Esophagus squamous epithelium (tissue), 5 donors: ENCODE measurements around the gene SLC10A7. TPM values are rescaled to one million over a fixed set of nuclear protein-coding genes. Genes with fewer than 3 reads are reported as not detected.

Experiments used
- DNase-seq: peaks from one replicate; lab custom pipeline; 2025; lab: John Stamatoyannopoulos, UW
- H3K27ac ChIP-seq, 4 donors: fragments of 200-600 bp; sonication (generic); one replicate each; pipeline ENCODE4 v1.5.1; 2016 to 2019; ENCODE audit warnings: mild to moderate bottlenecking in 1 of 4
- H3K27me3 ChIP-seq, 4 donors: fragments of 200-600 bp; sonication (generic); 1 replicate in 3 of 4; 2 replicates in 1 of 4; pipeline versions ENCODE4 v1.5.1 to v1.6.0; 2017 to 2021; ENCODE audit warnings: antibody characterized with exemption in 1 of 4
- H3K36me3 ChIP-seq, 3 donors: fragments of 200-600 bp; sonication (generic); one replicate each; pipeline ENCODE4 v1.5.1; 2016 to 2019
- H3K4me1 ChIP-seq, 3 donors: fragments of 200-600 bp; sonication (generic); one replicate each; pipeline ENCODE4 v1.5.1; 2017 to 2019
- H3K4me3 ChIP-seq, 4 donors: fragments of 200-600 bp; sonication (generic); 1 replicate in 3 of 4; 2 replicates in 1 of 4; pipeline ENCODE4 v1.5.1; 2016 to 2019; ENCODE audit warnings: mild to moderate bottlenecking in 2 of 4, moderate library complexity in 1 of 4
- H3K9me3 ChIP-seq, 3 donors: fragments of 200-600 bp; sonication (generic); one replicate each; pipeline ENCODE4 v1.5.1; 2016 to 2019
- CTCF ChIP-seq, 6 experiments: fragments of 450-650 bp in 4 of 6; fragments of 200-600 bp in 2 of 6; sonication (generic) in 2 of 6; IDR thresholded peaks; one replicate each; pipeline ENCODE4 v1.5.1; 2016 to 2019; ENCODE audit warnings: antibody characterized with exemption in 6 of 6, mild to moderate bottlenecking in 4 of 6, moderate library complexity in 4 of 6
- POLR2A ChIP-seq, 4 donors: fragments of 450-650 bp; IDR thresholded peaks; one replicate each; pipeline ENCODE4 v1.6.1; 2017; ENCODE audit warnings: antibody characterized with exemption in 4 of 4, mild to moderate bottlenecking in 4 of 4, moderate library complexity in 3 of 4
- WGBS, 2 donors: methylation state at CpG; one replicate each; pipeline ENCODE4 v1.1.5; 2018; 5-methylcytosine and 5-hydroxymethylcytosine counted together
- intact Hi-C: fragments of 100-400 bp; cut with DNase I; formaldehyde crosslinking; loops from one replicate; pipeline ENCODE4 v1.15.0; 2022
- total RNA-seq, 4 donors: library from RNA; depleted of rRNA; stranded (reverse); fragments of >200 nt; gene quantifications; one replicate each; pipeline ENCODE4 v1.1.0, GENCODE V29; 2016
- donor health status: DM: yes; HTN: yes; CAD: no.

SLC10A7 gene
- total RNA-seq, 4 donors from 2014 or later, result 9.7 to 23.5 (median 13.5) TPM

DNA sequence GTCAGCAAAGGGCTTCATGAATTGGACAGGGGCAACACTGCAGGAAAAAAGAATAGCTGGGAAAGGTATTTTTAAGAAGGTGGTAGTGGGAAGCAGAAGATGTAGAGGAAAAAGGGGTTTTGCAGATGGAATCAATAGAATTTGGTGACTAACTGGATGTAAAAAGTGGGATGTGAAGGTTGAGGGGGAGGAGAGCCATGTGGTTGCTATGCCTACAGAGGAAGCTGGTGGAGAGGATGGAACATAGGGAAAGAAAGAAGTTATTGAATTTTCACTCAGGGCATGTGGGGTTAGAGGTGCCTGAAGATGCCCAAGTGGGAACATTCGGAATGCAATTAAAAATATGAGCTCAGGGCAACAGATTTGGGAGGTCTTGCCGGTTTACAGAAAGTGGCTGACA lies 274.4 kb downstream of the SLC10A7 start:
- Histone ChIP-seq H3K27me3 (no peaks in the 10 kb centered on the region), H3K36me3 (no peaks in the 10 kb centered on the region), H3K9me3 (no peaks in the 10 kb centered on the region), H3K27ac (no peak overlapping the region), H3K4me3 (no peak overlapping the region), H3K4me1 (peaks cover 0 to 47% (median 19%) of the 10 kb centered on the region in 3 donors)
- WGBS, 2 donors, result 45 to 67% methylated on average over 2 of the region's 2 CpGs
- intact Hi-C loops, result no loop called here
- DNase-seq, result no peak
- TF ChIP-seq CTCF (IDR thresholded peaks at IDR 0.05), result no peak
- TF ChIP-seq POLR2A (IDR thresholded peaks at IDR 0.05), result no peak

DNA sequence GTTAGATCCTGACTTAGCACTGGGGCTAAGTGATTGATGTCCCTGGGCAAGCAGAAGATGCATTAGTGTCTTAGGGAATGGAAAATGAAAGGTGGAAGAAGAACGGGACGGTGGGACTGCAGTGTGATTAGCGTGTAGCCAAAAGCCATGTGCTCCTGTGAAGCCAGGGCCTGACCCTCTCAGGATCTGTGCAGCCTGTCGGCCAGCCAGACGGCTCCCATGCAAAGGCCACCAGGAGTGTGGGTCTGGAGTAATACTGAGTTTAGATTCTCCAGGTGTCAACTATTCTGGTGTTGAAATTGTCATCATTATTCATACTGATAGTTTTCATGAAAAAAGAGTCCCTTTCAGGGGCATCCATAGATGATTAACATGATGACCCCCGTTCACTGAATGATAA lies 275.4 kb downstream of the SLC10A7 start:
- H3K36me3 ChIP-seq, result no peaks in the 10 kb centered on the region
- H3K9me3 ChIP-seq, result no peaks in the 10 kb centered on the region
- no peak overlapping the region for H3K4me3 ChIP-seq
- TF ChIP-seq CTCF (IDR thresholded peaks at IDR 0.05), result no peak
- TF ChIP-seq POLR2A (IDR thresholded peaks at IDR 0.05), result no peak
- H3K4me1 ChIP-seq, result peaks cover 5 to 57% (median 28%) of the 10 kb centered on the region in 3 donors
- intact Hi-C loops, result no loop called here
- WGBS, 2 donors, result 76 to 80% methylated on average over 6 of the region's 6 CpGs
- H3K27ac ChIP-seq, result no peak overlapping the region
- no peak for DNase-seq
- H3K27me3 ChIP-seq, result no peaks in the 10 kb centered on the region

DNA sequence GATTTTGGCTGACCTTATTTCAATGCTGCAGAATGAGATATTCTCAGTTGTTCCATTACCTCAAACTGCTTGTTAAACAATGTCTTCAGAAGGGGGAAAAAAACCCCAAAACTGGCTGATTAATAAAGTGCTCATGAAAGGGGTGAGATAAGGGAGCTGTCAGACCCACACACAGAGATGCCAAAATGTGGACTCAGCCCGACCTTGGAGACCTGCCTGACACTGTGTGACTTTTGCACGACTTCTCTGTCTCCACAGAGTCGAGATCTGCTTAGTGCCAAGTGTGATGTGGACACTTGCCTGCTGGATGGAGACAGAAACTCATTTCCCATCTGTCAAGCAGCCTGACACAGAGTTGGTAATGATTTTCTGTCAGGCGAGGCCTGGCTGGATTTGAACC lies 275.9 kb downstream of the SLC10A7 start:
- TF ChIP-seq CTCF (IDR thresholded peaks at IDR 0.05) (no peak), POLR2A (IDR thresholded peaks at IDR 0.05) (no peak)
- Histone ChIP-seq H3K36me3 (no peaks in the 10 kb centered on the region), H3K27ac (peak overlapping the region in 2 of 4 donors; percentile 1 to 31), H3K27me3 (no peaks in the 10 kb centered on the region), H3K4me1 (peaks cover 5 to 62% (median 33%) of the 10 kb centered on the region in 3 donors), H3K9me3 (no peaks in the 10 kb centered on the region), H3K4me3 (no peak overlapping the region)
- WGBS, 2 donors, result 55 to 58% methylated on average over 2 to 4 of the region's 4 CpGs
- intact Hi-C loops, result no loop called here
- no peak for DNase-seq

GRCh38 chr4:146245246-146245645 lies 276.5 kb downstream of the SLC10A7 start:
- H3K27me3 ChIP-seq, result no peaks in the 10 kb centered on the region
- H3K9me3 ChIP-seq, result no peaks in the 10 kb centered on the region
- no peak overlapping the region for H3K4me3 ChIP-seq
- H3K36me3 ChIP-seq, result no peaks in the 10 kb centered on the region
- TF ChIP-seq CTCF (IDR thresholded peaks at IDR 0.05), result no peak
- TF ChIP-seq POLR2A (IDR thresholded peaks at IDR 0.05), result no peak
- intact Hi-C loops, result no loop called here
- peaks cover 5 to 56% (median 33%) of the 10 kb centered on the region in 3 donors for H3K4me1 ChIP-seq
- WGBS, 2 donors, result 44 to 45% methylated on average over 2 to 3 of the region's 3 CpGs
- peak overlapping the region in 3 of 4 donors; percentile 1 to 23 (median 1) for H3K27ac ChIP-seq
- DNase-seq, result no peak

DNA sequence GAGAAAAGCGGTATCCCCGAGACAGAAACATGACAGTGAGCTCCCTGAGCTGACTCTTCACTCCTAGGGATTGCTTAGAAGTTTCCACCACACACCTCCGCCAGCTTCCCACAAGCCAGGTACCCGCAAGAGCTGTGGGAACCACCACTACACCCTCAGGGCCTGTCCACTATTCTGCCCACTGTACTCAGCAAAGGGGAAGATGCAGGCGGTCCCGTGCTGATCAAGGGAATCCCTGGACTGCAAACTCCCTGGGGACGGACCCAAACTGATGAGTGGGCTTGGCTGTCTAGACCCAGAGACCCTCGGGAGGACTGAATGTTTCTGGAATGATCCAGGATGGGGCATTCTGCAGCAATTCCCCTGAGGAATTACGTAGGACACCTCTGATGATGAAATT lies 277.2 kb downstream of the SLC10A7 start:
- Histone ChIP-seq H3K27ac (peak overlapping the region in 3 of 4 donors; percentile 2 to 26 (median 8)), H3K27me3 (no peaks in the 10 kb centered on the region), H3K4me3 (no peak overlapping the region), H3K36me3 (no peaks in the 10 kb centered on the region), H3K4me1 (peaks cover 5 to 54% (median 33%) of the 10 kb centered on the region in 3 donors), H3K9me3 (no peaks in the 10 kb centered on the region)
- DNase-seq, result no peak
- TF ChIP-seq POLR2A (IDR thresholded peaks at IDR 0.05) (no peak), CTCF (IDR thresholded peaks at IDR 0.05) (no peak)
- intact Hi-C loops, result no loop called here
- 78 to 86% methylated on average over 5 to 8 of the region's 9 CpGs for WGBS, 2 donors
